ENCODE results near the gene LIN7B. TPM values are rescaled to one million over a fixed set of nuclear protein-coding genes. Genes with fewer than 3 reads are reported as not detected.
A peak's percentile ranks its signal among the peaks of the same experiment; 100 is the strongest.

The LIN7B gene
- total and polyA plus RNA-seq, 9 of the 15 experiments (the other 6 are each of a cell fraction or from before 2014, with no cell fraction given), result 0.89 to 15.7 (median 4.0) TPM

- TF ChIP-seq TSHZ1 (CRISPR knock-in tag; IDR thresholded peaks at IDR 0.05) (no peak), ATF2 (CRISPR knock-in tag; IDR thresholded peaks at IDR 0.05) (0 out of 2 replicates have a peak, but pooled peaks have one; percentile 48), HLTF (IDR thresholded peaks at IDR 0.05) (no peak), AFF4 (CRISPR knock-in tag; IDR thresholded peaks at IDR 0.05) (0 out of 2 replicates have a peak, but pooled peaks have one; percentile 46), RBBP5 (IDR thresholded peaks at IDR 0.05; ENCODE audit: borderline replicate concordance, insufficient read depth, low read length, poor library complexity, severe bottlenecking) (peak; percentile 41), FOXP1 (CRISPR knock-in tag; IDR thresholded peaks at IDR 0.05) (peak; percentile 49; the same call in 1 of the 2 replicates), BCLAF1 (IDR thresholded peaks at IDR 0.05; ENCODE audit: borderline replicate concordance in 1 of 2, control insufficient read depth in 1 of 2, low read depth in 2 of 2, low read length in 1 of 2) (no peak), U2AF1 (optimal IDR thresholded peaks at IDR 0.05; ENCODE audit: low read depth, low read length) (no peak)
Measured at GRCh38 chr19:49119411-49120324, 5.5 kb downstream of the LIN7B start, which contains the start of gene PPFIA3 (continued).
